Measurements from ENCODE around the gene PTPRA. TPM values are rescaled to one million over a fixed set of nuclear protein-coding genes. Genes with fewer than 3 reads are reported as not detected.
A peak's percentile ranks its signal among the peaks of the same experiment; 100 is the strongest.

The PTPRA gene
- total and polyA plus RNA-seq, 2 of the 4 experiments (the other 2 are of a cell fraction) = 35.0 to 50.0 TPM

GRCh38 chr20:3045042-3045815 lies 171.9 kb downstream of the PTPRA start:
- H2AFZ ChIP-seq (replicated peaks; ENCODE audit: low read length, poor library complexity) = peak overlapping the region; percentile 100
- no peaks in the 10 kb centered on the region for H3K9me3 ChIP-seq (ENCODE audit: control insufficient read depth, insufficient read depth, low read length)
- H3K79me1 ChIP-seq (ENCODE audit: low read depth in 1 of 2, low read length in 2 of 2) = peaks cover 10 to 23% of the 10 kb centered on the region in 2 experiments
- peak overlapping the region; percentile 36; the same call in 1 of the 2 replicates for H3K18ac ChIP-seq (ENCODE audit: low read depth, low read length)
- no peak overlapping the region; the same call in 1 of the 2 replicates for H2BK20ac ChIP-seq (ENCODE audit: low read depth, low read length)
- ChIA-PET POLR2A (ENCODE audit: unreplicated experiment) (interaction anchor here (0.7 kb wide), 1 partner anchor 33 kb away, joined by 3 read pairs; no protein-coding TSS in a partner anchor), CTCF (interaction anchor here (0.5 kb wide), 1 partner anchor 31 kb away, joined by 3 read pairs; no protein-coding TSS in a partner anchor)
- peak overlapping the region; percentile 91 for H4K91ac ChIP-seq (ENCODE audit: insufficient read depth, low read depth, low read length)
- H4K8ac ChIP-seq (ENCODE audit: low read depth in 2 of 2, low read length in 2 of 2) = peak overlapping the region; percentile 31 to 91
- dilution Hi-C loops (cut with HindIII; ENCODE audit: low sequenced_read_pairs, unreplicated experiment) = no loop called here
- in situ Hi-C loops (cut with MboI; ENCODE audit: low sequenced_read_pairs) = no loop called here
- H2BK120ac ChIP-seq (ENCODE audit: low read depth, low read length) = peak overlapping the region; percentile 90
- H3K4ac ChIP-seq (ENCODE audit: low read depth, low read length) = peak overlapping the region; percentile 92
- H4K5ac ChIP-seq (ENCODE audit: low read depth, low read length) = peak overlapping the region; percentile 87
- DNase-seq (peak; percentile 86), ATAC-seq (ENCODE audit: low read depth) (peak; percentile 82)
- peak overlapping the region; percentile 83 for H3K9ac ChIP-seq (ENCODE audit: low read depth, low read length)
- 12% methylated on average over 6 of the region's 24 CpGs; no CpG with 5 or more reads in 1 of the 2 experiments for WGBS, 2 experiments (ENCODE audit: extremely low coverage in 2 of 2, insufficient read length in 1 of 2)
- peaks cover 24% of the 10 kb centered on the region for H3K36me3 ChIP-seq (ENCODE audit: control insufficient read depth, insufficient read depth, low read length)
- peaks cover 13% of the 10 kb centered on the region for H3K4me1 ChIP-seq (ENCODE audit: control insufficient read depth, insufficient read depth, low read length)
- H3K23ac ChIP-seq (ENCODE audit: low read depth, low read length) = peak overlapping the region; percentile 54
- peak overlapping the region; percentile 91 for H3K14ac ChIP-seq (replicated peaks; ENCODE audit: low read depth, low read length)
- H2AK9ac ChIP-seq (replicated peaks; ENCODE audit: low read depth, low read length, poor library complexity) = peak overlapping the region; percentile 95
- peak overlapping the region; percentile 86 for H2AK5ac ChIP-seq (ENCODE audit: low read depth, low read length)
- H3K4me3 ChIP-seq (ENCODE audit: insufficient read depth, low read depth, low read length) = peak overlapping the region; percentile 83
- BruUV-seq (replicated peaks) = no TSS peak
- peak overlapping the region; percentile 65 for H3K56ac ChIP-seq (ENCODE audit: extremely low read depth, insufficient read depth, low read length)
- peak overlapping the region; percentile 57; the same call in 1 of the 3 replicates for H2BK15ac ChIP-seq (ENCODE audit: low read depth, low read length)
- H3K4me2 ChIP-seq (ENCODE audit: low read depth, low read length) = peak overlapping the region; percentile 82
- H2BK5ac ChIP-seq (ENCODE audit: low read depth, low read length, poor library complexity, severe bottlenecking) = peak overlapping the region; percentile 97
- intact Hi-C loops (cut with micrococcal nuclease) = no loop called here
- peaks cover 10% of the 10 kb centered on the region for H4K20me1 ChIP-seq (ENCODE audit: insufficient read depth, low read length)
- no peak for TF ChIP-seq FOS (IDR thresholded peaks at IDR 0.05; ENCODE audit: low read depth, low read length)
- no peak for TF ChIP-seq RCOR1 (IDR thresholded peaks at IDR 0.05; ENCODE audit: insufficient replicate concordance, low read length)
- no peak for TF ChIP-seq MXI1 (IDR thresholded peaks at IDR 0.05; ENCODE audit: borderline replicate concordance, low read depth, low read length)
- peak; percentile 75 for TF ChIP-seq CEBPB (IDR thresholded peaks at IDR 0.05; ENCODE audit: low read depth, low read length)
- TF ChIP-seq CTCF (conservative IDR thresholded peaks at IDR 0.05; ENCODE audit: low read depth, low read length) = no peak
- TF ChIP-seq BHLHE40 (IDR thresholded peaks at IDR 0.05; ENCODE audit: low read depth, low read length) = no peak
- no peaks in the 10 kb centered on the region for H3K27me3 ChIP-seq (ENCODE audit: control insufficient read depth, insufficient read depth, low read length)
- H3K27ac ChIP-seq (ENCODE audit: insufficient read depth, low read length) = peak overlapping the region; percentile 94
- peaks cover 24% of the 10 kb centered on the region for H3K9me1 ChIP-seq (ENCODE audit: insufficient read depth, low read length)

All from IMR-90 (cell line).